Ovary (tissue), 9 donors: ENCODE results near the gene ERFL. TPM values are rescaled to one million over a fixed set of nuclear protein-coding genes. Genes with fewer than 3 reads are reported as not detected.
"Not testable (repeated sequence)": the region's sequence is repeated elsewhere in the genome, so short reads cannot be mapped to it uniquely, and the experiment has no call there.

Experiments
- DNase-seq, 5 donors: peaks; one replicate each; pipeline ENCODE4 v3.0.0-alpha.2; 2019 to 2020
- H3K27ac ChIP-seq, 2 donors: fragments of 200-600 bp; one replicate each; pipeline versions ENCODE4 v1.5.1 to v1.8.0; 2019 to 2022
- H3K27me3 ChIP-seq: fragments of 200-600 bp; one replicate; pipeline ENCODE4 v1.8.0; 2022
- H3K36me3 ChIP-seq: fragments of 200-600 bp; sonication (generic); one replicate; pipeline ENCODE4 v1.5.1; 2019
- H3K4me1 ChIP-seq: one replicate; pipeline ENCODE4 v1.8.1; 2013; ENCODE audit warnings: mild to moderate bottlenecking, moderate library complexity; ENCODE audit not compliant: insufficient read depth
- H3K4me3 ChIP-seq: fragments of 200-600 bp; sonication (generic); one replicate; pipeline ENCODE4 v1.5.1; 2017
- H3K9me3 ChIP-seq, 2 donors: fragments of 200-600 bp in 1 of 2; sonication (generic) in 1 of 2; one replicate each; pipeline versions ENCODE4 v1.5.1 to v1.8.1; 2013 to 2019; ENCODE audit warnings: mild to moderate bottlenecking in 1 of 2, moderate library complexity in 1 of 2
- EP300 ChIP-seq: sonication (generic); formaldehyde crosslinking; IDR thresholded peaks from one replicate; pipeline ENCODE4 v1.6.1; 2017; ENCODE audit warnings: antibody characterized with exemption
- POLR2A ChIP-seq: fragments of 450-650 bp; IDR thresholded peaks from one replicate; pipeline ENCODE4 v1.6.1; 2017; ENCODE audit warnings: antibody characterized with exemption, mild to moderate bottlenecking, moderate library complexity
- WGBS, 3 donors: extraction: QIAGEN DNeasy Blood & Tissue Kit in 1 of 3; methylation state at CpG; one replicate each; pipeline versions ENCODE4 v1.1.5 to v1.1.7; 2013 to 2017; 5-methylcytosine and 5-hydroxymethylcytosine counted together
- intact Hi-C, 4 donors: fragments of 100-400 bp; cut with DNase I; formaldehyde crosslinking; loops; one replicate each; pipeline versions ENCODE4 v1.11.0 to v1.15.1; 2022 to 2023
- polyA plus RNA-seq, 2 donors: library from polyadenylated mRNA; stranded (reverse); fragments of 200-250 nt in 1 of 2; fragments of 350-450 nt in 1 of 2; fragmentation: Illumina TruSeq in 1 of 2; extraction: RNeasy Lipid Tissue Mini Kit (QIAGEN cat#74804) in 1 of 2; gene quantifications; one replicate each; pipeline ENCODE4 v1.2.3, GENCODE V29; 2013 to 2014
- total RNA-seq, 7 donors: library from RNA; depleted of rRNA in 2 of 7; stranded (reverse); fragments of >200 nt in 2 of 7; fragmentation: NEBNext Ultra II Directional in 3 of 7; extraction: Animal tissue kit (Norgen Biotek cat#: 25700) in 3 of 7; gene quantifications; one replicate each; pipeline versions ENCODE4 v1.1.0 to v1.2.4, GENCODE V29; 2016 to 2023
- TF ChIP-seq, protein P1 (sequence below), 3 donors: fragments of 450-650 bp in 2 of 3; fragments of 200-600 bp in 1 of 3; IDR thresholded peaks; one replicate each; pipeline versions ENCODE4 v1.5.1 to v1.8.0; 2016 to 2022; ENCODE audit warnings: antibody characterized with exemption in 3 of 3, mild to moderate bottlenecking in 1 of 3
- donor health status: DM: no; HTN: no; CAD: no; lungs with moderate emphysema.
- donor health status: DM: no; HTN: no; CAD: no.
- donor health status: Bipolar disorder and iron deficiency.
- donor health status: DM: yes; HTN: yes; CAD: no.
- donor health status: DM: no; HTN: no; CAD: no.
- donor health status: DM: yes; HTN: yes; CAD: no.

ERFL gene
- total and polyA plus RNA-seq, 9 donors: 0.11 to 1.3 (median 0.44) TPM; not detected in 1

DNA sequence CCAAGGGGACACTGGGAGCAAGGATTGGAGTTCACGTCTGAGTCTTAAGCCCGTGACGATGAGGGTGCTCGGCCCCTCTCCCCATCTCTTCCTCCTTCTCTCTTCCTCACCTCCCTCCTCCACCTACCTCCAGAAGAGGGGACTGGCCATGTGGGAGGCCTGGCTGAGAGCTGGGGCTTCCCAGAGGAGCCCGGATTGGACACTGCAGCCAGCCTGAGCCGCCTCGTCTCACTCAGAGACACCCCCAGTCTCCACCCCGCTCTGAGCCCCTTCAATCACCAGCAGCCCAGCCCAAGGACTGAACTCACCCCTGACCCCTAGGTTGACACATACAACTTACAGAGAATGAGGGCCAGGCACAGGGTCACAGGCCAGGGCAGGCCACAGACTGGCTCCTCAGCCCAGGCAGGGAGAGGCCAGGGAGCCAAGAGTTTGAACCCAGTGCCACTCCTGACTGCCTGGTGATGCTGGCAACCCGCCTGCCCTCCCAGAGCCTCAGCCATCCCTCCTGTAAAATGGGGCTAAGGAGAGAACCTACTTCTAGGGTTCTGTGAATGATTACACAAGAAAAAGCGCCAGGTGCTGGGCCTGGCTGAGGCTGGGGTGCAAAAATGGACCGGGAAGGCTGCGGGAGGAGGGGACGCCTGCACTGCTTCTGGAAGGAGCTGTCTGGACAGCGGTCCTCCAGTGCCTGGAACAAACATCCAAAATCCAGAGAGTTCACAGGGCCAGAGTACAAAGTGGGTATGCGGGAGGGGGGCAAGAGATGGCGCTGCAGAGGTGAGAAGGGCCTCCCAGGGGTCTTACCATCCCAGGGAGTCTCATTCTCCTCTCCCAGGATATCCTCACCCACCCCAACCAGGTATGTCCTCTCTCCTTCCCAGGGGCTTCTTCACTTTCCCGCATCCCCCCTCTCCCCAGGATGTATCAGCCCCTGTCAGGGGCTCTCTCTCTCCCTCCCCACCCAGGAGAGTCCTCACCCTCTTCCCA, 50.0 kb downstream of the ERFL start:
- no peaks in the 10 kb centered on the region for H3K36me3 ChIP-seq
- H3K4me3 ChIP-seq: no peak overlapping the region
- DNase-seq: no peak
- no peaks in the 10 kb centered on the region for H3K4me1 ChIP-seq
- H3K27me3 ChIP-seq: no peaks in the 10 kb centered on the region
- TF ChIP-seq, protein P1, sequence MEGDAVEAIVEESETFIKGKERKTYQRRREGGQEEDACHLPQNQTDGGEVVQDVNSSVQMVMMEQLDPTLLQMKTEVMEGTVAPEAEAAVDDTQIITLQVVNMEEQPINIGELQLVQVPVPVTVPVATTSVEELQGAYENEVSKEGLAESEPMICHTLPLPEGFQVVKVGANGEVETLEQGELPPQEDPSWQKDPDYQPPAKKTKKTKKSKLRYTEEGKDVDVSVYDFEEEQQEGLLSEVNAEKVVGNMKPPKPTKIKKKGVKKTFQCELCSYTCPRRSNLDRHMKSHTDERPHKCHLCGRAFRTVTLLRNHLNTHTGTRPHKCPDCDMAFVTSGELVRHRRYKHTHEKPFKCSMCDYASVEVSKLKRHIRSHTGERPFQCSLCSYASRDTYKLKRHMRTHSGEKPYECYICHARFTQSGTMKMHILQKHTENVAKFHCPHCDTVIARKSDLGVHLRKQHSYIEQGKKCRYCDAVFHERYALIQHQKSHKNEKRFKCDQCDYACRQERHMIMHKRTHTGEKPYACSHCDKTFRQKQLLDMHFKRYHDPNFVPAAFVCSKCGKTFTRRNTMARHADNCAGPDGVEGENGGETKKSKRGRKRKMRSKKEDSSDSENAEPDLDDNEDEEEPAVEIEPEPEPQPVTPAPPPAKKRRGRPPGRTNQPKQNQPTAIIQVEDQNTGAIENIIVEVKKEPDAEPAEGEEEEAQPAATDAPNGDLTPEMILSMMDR (IDR thresholded peaks at IDR 0.05): no peak
- TF ChIP-seq POLR2A (no peak), EP300 (no peak)
- no peaks in the 10 kb centered on the region for H3K9me3 ChIP-seq
- 53 to 61% (median 58%) methylated on average over 17 of the region's 17 CpGs for WGBS, 3 donors
- intact Hi-C loops: no loop called here
- no peak overlapping the region for H3K27ac ChIP-seq

DNA sequence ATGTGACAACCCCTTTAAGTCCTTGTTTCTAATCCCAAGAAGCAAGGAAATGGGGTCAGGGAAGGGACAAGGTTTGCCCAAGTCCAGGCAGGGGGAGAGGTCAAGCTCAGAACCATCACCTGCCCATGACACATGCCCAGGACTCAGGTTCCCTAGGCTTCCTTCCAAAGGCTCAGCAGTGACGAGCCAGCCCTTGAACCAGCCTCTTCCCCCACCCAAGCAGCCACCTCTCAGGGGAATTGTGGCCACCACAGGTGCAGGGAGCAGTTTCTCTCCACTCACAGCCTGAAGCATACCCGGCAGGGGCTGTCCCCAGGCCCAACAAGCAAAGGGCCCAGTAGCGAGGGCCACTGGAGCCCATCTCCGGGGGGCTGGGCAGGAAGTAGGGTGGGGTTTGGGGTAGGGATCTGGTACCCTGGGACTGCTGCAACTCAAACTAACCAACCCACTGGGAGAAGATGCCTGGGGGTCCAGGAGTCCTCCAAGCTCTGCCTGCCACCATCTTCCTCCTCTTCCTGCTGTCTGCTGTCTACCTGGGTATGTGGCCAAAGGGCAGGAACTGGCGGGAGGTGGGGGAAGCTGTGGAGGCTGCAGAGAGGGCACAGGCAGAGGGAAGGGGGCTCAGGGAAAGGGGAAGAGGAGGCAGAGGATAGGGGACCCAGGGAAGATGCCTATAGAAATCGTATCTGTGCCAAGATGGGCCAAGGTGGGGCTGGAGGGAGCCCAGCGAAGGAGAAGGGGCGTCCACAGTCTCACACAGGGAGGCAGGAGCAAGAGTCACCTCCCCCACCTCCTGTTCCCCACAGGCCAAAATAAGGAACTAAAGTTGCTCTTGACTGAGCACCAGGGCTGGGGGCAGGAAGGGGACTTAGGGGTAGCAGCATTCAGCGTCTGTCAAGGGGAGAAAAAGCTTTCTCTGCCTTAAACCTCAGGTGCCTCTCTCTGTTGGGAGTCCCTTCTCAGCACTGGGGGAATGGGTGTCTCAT, 51.1 kb downstream of the ERFL start, which contains the start of gene CD79A:
CD79A (plus strand) TSS at position 433 of the 986 bp plus-strand sequence; CDS start at position 459, 26 bp downstream.
- DNase-seq: no peak
- no peak within 1 kb of the TSS for H3K27ac ChIP-seq

DNA sequence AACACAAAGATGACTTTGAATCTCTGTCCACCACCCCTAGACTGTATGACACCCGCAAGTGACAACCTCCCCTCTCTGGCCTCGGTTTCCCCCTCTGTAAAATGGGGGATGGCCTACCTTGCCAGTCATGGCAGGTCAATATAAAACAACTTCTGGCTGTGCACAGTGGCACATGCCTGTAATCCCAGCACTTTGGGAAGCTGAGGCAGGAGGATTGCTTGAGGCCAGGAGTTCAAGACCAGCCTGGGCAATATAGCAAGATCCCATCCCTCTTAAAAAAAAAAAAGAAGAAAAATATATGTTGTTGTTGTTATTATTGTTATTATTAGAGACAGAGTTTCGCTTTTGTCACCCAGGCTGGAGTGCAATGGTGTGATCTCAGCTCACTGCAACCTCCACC, 52.3 kb downstream of the ERFL start:
- DNase-seq, H3K4me3 ChIP-seq, intact Hi-C loops, H3K36me3 ChIP-seq, H3K4me1 ChIP-seq, H3K9me3 ChIP-seq, H3K27ac ChIP-seq, H3K27me3 ChIP-seq: not testable (repeated sequence)
- 78 to 88% (median 78%) methylated on average over 3 of the region's 3 CpGs for WGBS, 3 donors

More for the DNA sequence above, 51.1 kb downstream of the ERFL start, which contains the start of gene CD79A:
- H3K27me3 ChIP-seq: no peaks in the 10 kb centered on the region
- 60 to 66% (median 60%) methylated on average over 9 of the region's 9 CpGs for WGBS, 3 donors
- TF ChIP-seq POLR2A (no peak), EP300 (no peak)
- TF ChIP-seq, protein P1 (IDR thresholded peaks at IDR 0.05): no peak
- no peaks in the 10 kb centered on the region for H3K4me1 ChIP-seq
- H3K9me3 ChIP-seq: no peaks in the 10 kb centered on the region
- no peaks in the 10 kb centered on the region for H3K36me3 ChIP-seq
- no peak within 1 kb of the TSS for H3K4me3 ChIP-seq
- intact Hi-C loops: no loop called here

DNA sequence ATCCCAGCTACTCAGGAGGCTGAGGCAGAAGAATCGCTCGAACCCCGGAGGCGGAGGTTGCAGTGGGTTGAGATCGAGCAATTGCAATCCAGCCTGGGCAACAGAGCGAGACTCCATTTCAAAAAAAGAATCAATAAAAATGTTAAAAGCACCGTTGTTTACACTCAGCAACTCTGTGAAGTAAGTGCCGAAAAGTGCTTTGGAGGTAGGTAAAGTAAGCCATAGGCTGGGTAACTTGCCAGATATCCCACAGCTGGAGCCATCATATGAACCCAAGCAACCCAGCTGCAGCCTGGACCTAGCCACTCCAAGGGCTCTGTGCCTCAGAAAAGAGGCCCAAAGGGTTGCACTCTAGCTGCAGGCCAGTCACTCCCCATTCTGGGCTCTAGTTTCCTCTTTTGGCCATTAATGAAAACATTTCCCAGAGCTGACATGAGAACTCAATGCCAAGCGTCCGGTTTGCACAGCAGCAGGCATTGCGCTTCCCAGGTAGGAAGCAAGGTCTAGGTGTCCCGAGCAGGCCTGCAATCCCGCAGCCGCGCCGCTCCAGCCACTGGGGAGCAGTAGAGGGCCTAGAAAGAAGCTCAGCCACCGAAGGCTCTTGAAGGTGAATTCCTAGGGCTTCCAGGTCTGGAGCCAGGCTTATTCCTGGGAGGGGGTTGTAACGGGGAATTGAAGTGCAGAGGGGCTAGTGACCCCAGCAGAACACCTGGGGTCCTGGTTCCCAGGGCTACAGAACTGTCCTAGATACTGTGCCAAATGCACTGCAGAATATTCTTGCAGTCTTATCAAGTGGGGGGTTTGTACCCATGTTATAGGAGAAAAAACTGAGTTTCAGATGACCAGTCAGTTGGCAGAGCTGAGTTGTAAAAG, 55.2 kb downstream of the ERFL start:
- no peaks in the 10 kb centered on the region for H3K4me1 ChIP-seq
- intact Hi-C loops: no loop called here
- H3K4me3 ChIP-seq: no peak overlapping the region
- H3K36me3 ChIP-seq: no peaks in the 10 kb centered on the region
- no peaks in the 10 kb centered on the region for H3K27me3 ChIP-seq
- no peak overlapping the region for H3K27ac ChIP-seq
- WGBS, 3 donors: 48 to 53% (median 49%) methylated on average over 18 of the region's 18 CpGs
- H3K9me3 ChIP-seq: no peaks in the 10 kb centered on the region
- DNase-seq: peak in 1 of 5 donors; percentile 59
- TF ChIP-seq POLR2A (no peak), EP300 (no peak)
- TF ChIP-seq, protein P1 (IDR thresholded peaks at IDR 0.05): peak in 1 of 3 donors; percentile 4
